B cell (primary cell): ENCODE measurements around the gene SPACA9. TPM values are rescaled to one million over a fixed set of nuclear protein-coding genes. Genes with fewer than 3 reads are reported as not detected.

Experiments
- ATAC-seq: fragments of 200-7000 bp; cut with Tn5 transposase; one replicate; pipeline ENCODE4 v1.10.0; 2021; ENCODE audit warnings: low read depth, mild to moderate bottlenecking, moderate number of reproducible peaks, moderate library complexity
- CTCF ChIA-PET: fragments of 350-600 bp; sonication (Branson Sonifier 250); formaldehyde crosslinking; loops from one replicate; lab custom pipeline; 2021; ENCODE audit warnings: antibody characterized with exemption, inconsistent platforms; lab: Charles Lee
- POLR2A ChIA-PET: fragments of 350-600 bp; sonication (Branson Sonifier 250); formaldehyde crosslinking; loops from one replicate; lab custom pipeline; 2021; ENCODE audit warnings: antibody characterized with exemption; lab: Charles Lee
- DNase-seq: peaks from one replicate; pipeline ENCODE4 v3.0.0; 2013
- H2AFZ ChIP-seq: 2 replicates; pipeline ENCODE4 v1.6.1; 2012; ENCODE audit warnings: mild to moderate bottlenecking, low read depth, low read length; ENCODE audit not compliant: insufficient read depth, poor library complexity, severe bottlenecking
- H3K27ac ChIP-seq, 2 donors: 1 replicate in 1 of 2; 2 replicates in 1 of 2; pipeline ENCODE4 v1.5.1; 2012 to 2013; ENCODE audit warnings: low read length in 2 of 2, mild to moderate bottlenecking in 2 of 2, moderate library complexity in 1 of 2
- H3K27me3 ChIP-seq, 4 experiments: fragments of 200-600 bp in 1 of 4; sonication (generic) in 1 of 4; replicated peaks in 1 of 4; 1 replicate in 2 of 4; 2 replicates in 2 of 4; pipeline versions ENCODE4 v1.6.1 to v1.7.0; 2013 to 2016; ENCODE audit warnings: low read length in 3 of 4, mild to moderate bottlenecking in 2 of 4, mixed read lengths in 1 of 4, moderate library complexity in 1 of 4; ENCODE audit not compliant: insufficient read depth in 4 of 4, control insufficient read depth in 3 of 4; ENCODE audit errors: control extremely low read depth in 1 of 4
- H3K36me3 ChIP-seq, 2 experiments: replicated peaks in 1 of 2; 1 replicate in 1 of 2; 2 replicates in 1 of 2; pipeline versions ENCODE4 v1.6.1 to v1.7.1; 2013; ENCODE audit warnings: low read length in 1 of 2; ENCODE audit not compliant: insufficient read depth in 2 of 2, control insufficient read depth in 1 of 2; ENCODE audit errors: control extremely low read depth in 1 of 2, extremely low read depth in 1 of 2
- H3K4me1 ChIP-seq, 2 donors: fragments of 200-600 bp in 1 of 2; sonication (generic) in 1 of 2; 1 replicate in 1 of 2; 2 replicates in 1 of 2; pipeline versions ENCODE4 v1.5.1 to v1.6.1; 2013 to 2017; ENCODE audit warnings: low read length in 2 of 2; ENCODE audit not compliant: control insufficient read depth in 2 of 2, insufficient read depth in 2 of 2
- H3K4me2 ChIP-seq: replicated peaks from 2 replicates; pipeline ENCODE3; 2012; ENCODE audit warnings: mild to moderate bottlenecking, low read depth, low read length; ENCODE audit not compliant: poor library complexity, severe bottlenecking
- H3K4me3 ChIP-seq, 5 experiments: fragments of 200-600 bp in 1 of 5; sonication (generic) in 1 of 5; 1 replicate in 3 of 5; 2 replicates in 2 of 5; pipeline versions ENCODE4 v1.5.1 to v1.7.0; 2011 to 2016; ENCODE audit warnings: low read length in 4 of 5, mild to moderate bottlenecking in 4 of 5, low read depth in 2 of 5, control low read depth in 1 of 5, moderate library complexity in 1 of 5; ENCODE audit not compliant: insufficient read depth in 1 of 5; ENCODE audit errors: control extremely low read depth in 1 of 5, extremely low read depth in 1 of 5
- H3K79me2 ChIP-seq: fragments of 200-600 bp; sonication (generic); one replicate; pipeline ENCODE4 v1.6.0; 2016; ENCODE audit warnings: low read length; ENCODE audit not compliant: control insufficient read depth, insufficient read depth
- H3K9ac ChIP-seq: fragments of 200-600 bp; sonication (generic); 2 replicates; pipeline ENCODE4 v1.6.1; 2017; ENCODE audit warnings: mild to moderate bottlenecking, low read length, moderate library complexity
- H3K9me3 ChIP-seq, 3 donors: one replicate each; pipeline versions ENCODE4 v1.6.1 to v1.7.1; 2013; ENCODE audit warnings: low read length in 2 of 3; ENCODE audit not compliant: control insufficient read depth in 2 of 3, insufficient read depth in 1 of 3; ENCODE audit errors: control extremely low read depth in 1 of 3
- H4K20me1 ChIP-seq: 2 replicates; pipeline ENCODE4 v1.6.0; 2012; ENCODE audit warnings: mild to moderate bottlenecking, low read length; ENCODE audit not compliant: insufficient read depth, control insufficient read depth, poor library complexity, severe bottlenecking
- H3K27ac Mint-ChIP-seq: one replicate; pipeline ENCODE4 v1.8.0; 2021; ENCODE audit warnings: mixed read lengths
- H3K27me3 Mint-ChIP-seq: one replicate; pipeline ENCODE4 v1.8.0; 2021; ENCODE audit warnings: mixed read lengths
- H3K4me1 Mint-ChIP-seq: one replicate; pipeline ENCODE4 v1.8.0; 2021; ENCODE audit warnings: mixed read lengths
- H3K4me3 Mint-ChIP-seq: one replicate; pipeline ENCODE4 v1.8.0; 2021; ENCODE audit warnings: mixed read lengths
- H3K9me3 Mint-ChIP-seq: one replicate; pipeline ENCODE4 v1.8.0; 2022; ENCODE audit warnings: mixed read lengths; ENCODE audit not compliant: insufficient read depth
- EZH2 ChIP-seq: IDR thresholded peaks from 2 replicates; pipeline ENCODE4 v1.6.1; 2012; ENCODE audit warnings: borderline replicate concordance, low read depth, mild to moderate bottlenecking, moderate library complexity, low read length; ENCODE audit not compliant: insufficient read depth, poor library complexity, severe bottlenecking
- WGBS: methylation state at CpG from one replicate; pipeline ENCODE4 v1.1.5; 2013; ENCODE audit warnings: missing lambda C conversion rate; ENCODE audit not compliant: insufficient coverage; 5-methylcytosine and 5-hydroxymethylcytosine counted together
- intact Hi-C: fragments of 100-400 bp; cut with micrococcal nuclease; formaldehyde crosslinking; loops from one replicate; pipeline ENCODE4 v1.10.0; 2022
- polyA plus RNA-seq: library from polyadenylated mRNA; depleted of rRNA; stranded (reverse); fragments of >200 nt; gene quantifications from 2 replicates; pipeline ENCODE4 v1.2.3, GENCODE V29; 2012
- total RNA-seq, 2 donors: library from RNA; stranded (reverse); fragments of 120-200 nt in 1 of 2; gene quantifications; 1 replicate in 1 of 2; 2 replicates in 1 of 2; pipeline versions ENCODE4 v1.2.3 to v1.2.4, GENCODE V29; 2013 to 2022
- TF ChIP-seq, protein P1 (sequence below): fragments of 200-600 bp; IDR thresholded peaks from one replicate; pipeline ENCODE4 v1.8.0; 2022; ENCODE audit warnings: antibody characterized with exemption, mild to moderate bottlenecking

SPACA9 gene
- total and polyA plus RNA-seq, 2 donors (not counting 1 experiment from before 2014, with no cell fraction given), result 2.8 to 4.5 TPM

DNA sequence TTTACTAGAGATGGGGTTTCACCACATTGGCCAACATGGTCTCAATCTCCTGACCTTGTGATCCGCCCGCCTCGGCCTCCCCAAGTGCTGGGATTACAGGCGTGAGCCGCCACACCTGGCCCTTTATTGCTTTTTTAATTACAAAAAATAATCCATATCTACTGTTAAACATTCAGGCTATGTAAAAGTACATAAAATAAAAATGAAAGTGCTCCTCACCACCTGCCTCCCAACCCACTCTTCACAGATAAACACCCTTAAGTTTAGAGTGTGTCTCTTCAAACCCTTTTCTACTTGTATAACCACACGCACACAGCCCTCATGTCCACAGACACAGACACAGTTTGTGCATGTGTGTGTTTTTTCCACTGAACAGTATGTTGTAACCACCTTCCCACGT lies 49.0 kb downstream of the SPACA9 start:
- WGBS, result 100% methylated on average over 2 of the region's 7 CpGs
- peaks cover 21 to 70% of the 10 kb centered on the region in 2 experiments for H3K36me3 ChIP-seq
- CTCF ChIA-PET, result no interaction called here

DNA sequence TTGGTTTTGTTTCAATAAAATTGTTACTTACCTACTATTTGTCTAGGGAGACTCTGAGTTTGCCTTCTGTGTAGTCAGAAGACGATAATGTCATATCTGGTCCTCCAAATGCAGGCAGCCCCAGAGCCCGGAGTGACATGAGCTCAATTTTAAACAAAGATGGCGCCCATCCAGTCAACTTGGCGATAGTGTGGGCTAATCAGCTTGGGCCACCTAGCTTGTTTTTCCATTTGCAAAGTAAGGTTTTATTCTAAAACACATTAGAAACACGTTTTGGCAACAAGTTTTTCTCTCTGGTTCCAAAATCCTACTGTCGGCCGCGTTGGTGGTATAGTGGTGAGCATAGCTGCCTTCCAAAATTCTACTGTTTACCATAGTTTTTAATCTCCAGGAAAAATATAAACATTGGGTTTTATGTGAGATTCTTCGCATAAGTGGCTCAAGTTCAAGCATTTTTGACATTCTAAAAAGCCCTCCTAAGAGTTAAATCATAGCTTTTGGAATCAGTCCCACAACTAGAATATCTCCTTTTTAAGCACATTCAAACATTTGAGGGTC lies 52.6 kb downstream of the SPACA9 start:
- H3K9me3 Mint-ChIP-seq, result no peaks in the 10 kb centered on the region
- H3K27ac Mint-ChIP-seq, result no peak overlapping the region
- CTCF ChIA-PET, result no interaction called here

More for the DNA sequence above, 49.0 kb downstream of the SPACA9 start:
- POLR2A ChIA-PET, result no interaction called here
- no peak overlapping the region for H3K4me3 Mint-ChIP-seq
- Histone ChIP-seq H3K27ac (no peak overlapping the region), H3K4me3 (no peak overlapping the region), H4K20me1 (no peaks in the 10 kb centered on the region), H2AFZ (no peak overlapping the region), H3K9me3 (no peaks in the 10 kb centered on the region), H3K4me1 (no peaks in the 10 kb centered on the region), H3K4me2 (no peak overlapping the region), H3K9ac (no peak overlapping the region), H3K79me2 (no peaks in the 10 kb centered on the region), H3K27me3 (no peaks in the 10 kb centered on the region)
- no peaks in the 10 kb centered on the region for H3K4me1 Mint-ChIP-seq
- DNase-seq (no peak), ATAC-seq (no peak)
- H3K9me3 Mint-ChIP-seq, result no peaks in the 10 kb centered on the region
- no peaks in the 10 kb centered on the region for H3K27me3 Mint-ChIP-seq
- no peak overlapping the region for H3K27ac Mint-ChIP-seq
- intact Hi-C loops, result no loop called here
- TF ChIP-seq, protein P1, sequence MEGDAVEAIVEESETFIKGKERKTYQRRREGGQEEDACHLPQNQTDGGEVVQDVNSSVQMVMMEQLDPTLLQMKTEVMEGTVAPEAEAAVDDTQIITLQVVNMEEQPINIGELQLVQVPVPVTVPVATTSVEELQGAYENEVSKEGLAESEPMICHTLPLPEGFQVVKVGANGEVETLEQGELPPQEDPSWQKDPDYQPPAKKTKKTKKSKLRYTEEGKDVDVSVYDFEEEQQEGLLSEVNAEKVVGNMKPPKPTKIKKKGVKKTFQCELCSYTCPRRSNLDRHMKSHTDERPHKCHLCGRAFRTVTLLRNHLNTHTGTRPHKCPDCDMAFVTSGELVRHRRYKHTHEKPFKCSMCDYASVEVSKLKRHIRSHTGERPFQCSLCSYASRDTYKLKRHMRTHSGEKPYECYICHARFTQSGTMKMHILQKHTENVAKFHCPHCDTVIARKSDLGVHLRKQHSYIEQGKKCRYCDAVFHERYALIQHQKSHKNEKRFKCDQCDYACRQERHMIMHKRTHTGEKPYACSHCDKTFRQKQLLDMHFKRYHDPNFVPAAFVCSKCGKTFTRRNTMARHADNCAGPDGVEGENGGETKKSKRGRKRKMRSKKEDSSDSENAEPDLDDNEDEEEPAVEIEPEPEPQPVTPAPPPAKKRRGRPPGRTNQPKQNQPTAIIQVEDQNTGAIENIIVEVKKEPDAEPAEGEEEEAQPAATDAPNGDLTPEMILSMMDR, result no peak

More for the DNA sequence above, 52.6 kb downstream of the SPACA9 start:
- Histone ChIP-seq H3K27ac (no peak overlapping the region), H3K4me2 (no peak overlapping the region), H3K4me3 (no peak overlapping the region), H3K79me2 (peaks cover 10% of the 10 kb centered on the region), H4K20me1 (peaks cover 18% of the 10 kb centered on the region), H3K9me3 (no peaks in the 10 kb centered on the region), H3K9ac (no peak overlapping the region), H2AFZ (no peak overlapping the region), H3K36me3 (peaks cover 13 to 52% of the 10 kb centered on the region in 2 experiments), H3K27me3 (no peaks in the 10 kb centered on the region), H3K4me1 (no peaks in the 10 kb centered on the region)
- DNase-seq, result no peak
- POLR2A ChIA-PET, result no interaction called here
- intact Hi-C loops, result no loop called here
- Mint-ChIP-seq H3K4me1 (no peaks in the 10 kb centered on the region), H3K27me3 (no peaks in the 10 kb centered on the region), H3K4me3 (no peak overlapping the region)
- 100% methylated on average over 4 of the region's 9 CpGs for WGBS
- no peak for ATAC-seq
- TF ChIP-seq, protein P1, result no peak
- no peak for TF ChIP-seq EZH2
